ENCODE data around the gene GRIA1.

GRIA1 gene

DNA sequence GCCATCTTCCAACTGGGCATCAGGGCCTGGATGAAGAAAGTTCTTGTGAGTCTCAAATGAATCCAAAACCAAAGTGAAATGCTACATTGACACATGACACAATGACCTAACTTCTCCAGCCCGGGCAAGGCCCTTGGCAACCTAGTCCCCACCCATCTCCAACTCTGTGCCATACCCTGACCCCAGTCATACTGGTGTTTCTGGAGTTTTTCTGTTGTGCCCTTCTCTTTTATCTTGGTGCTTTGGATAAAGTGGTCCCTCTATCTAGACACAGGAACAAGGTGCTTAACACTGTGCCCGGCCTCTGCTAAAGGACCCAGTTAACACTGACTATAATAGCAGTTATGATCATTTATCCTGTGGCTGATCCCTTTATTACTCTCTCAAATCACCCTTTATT is 149.8 kb downstream of the GRIA1 start:
- no peaks in the 10 kb centered on the region for H3K4me1 ChIP-seq (ENCODE audit: low read length)
- H3K9me3 ChIP-seq (replicated peaks; ENCODE audit: insufficient read depth, low read length) = no peaks in the 10 kb centered on the region
- H2AFZ ChIP-seq (ENCODE audit: low read length) = no peak overlapping the region
- no peak overlapping the region for H3K9ac ChIP-seq (ENCODE audit: low read length)
- no peaks in the 10 kb centered on the region for H3K36me3 ChIP-seq (replicated peaks; ENCODE audit: insufficient read depth, low read length)
- H3K4me3 ChIP-seq (ENCODE audit: low read length) = no peak overlapping the region
- H3K79me2 ChIP-seq (ENCODE audit: low read length) = no peaks in the 10 kb centered on the region
- H3F3A ChIP-seq (ENCODE audit: insufficient read depth, low read length) = no peaks in the 10 kb centered on the region
- no peak overlapping the region for H3K4me2 ChIP-seq (ENCODE audit: low read depth, low read length)
- TF ChIP-seq EZH2 (optimal IDR thresholded peaks at IDR 0.05; ENCODE audit: low read depth, low read length) (no peak), EZH2phosphoT487 (IDR thresholded peaks at IDR 0.05; ENCODE audit: low read length) (no peak)
- TF ChIP-seq, protein P1, sequence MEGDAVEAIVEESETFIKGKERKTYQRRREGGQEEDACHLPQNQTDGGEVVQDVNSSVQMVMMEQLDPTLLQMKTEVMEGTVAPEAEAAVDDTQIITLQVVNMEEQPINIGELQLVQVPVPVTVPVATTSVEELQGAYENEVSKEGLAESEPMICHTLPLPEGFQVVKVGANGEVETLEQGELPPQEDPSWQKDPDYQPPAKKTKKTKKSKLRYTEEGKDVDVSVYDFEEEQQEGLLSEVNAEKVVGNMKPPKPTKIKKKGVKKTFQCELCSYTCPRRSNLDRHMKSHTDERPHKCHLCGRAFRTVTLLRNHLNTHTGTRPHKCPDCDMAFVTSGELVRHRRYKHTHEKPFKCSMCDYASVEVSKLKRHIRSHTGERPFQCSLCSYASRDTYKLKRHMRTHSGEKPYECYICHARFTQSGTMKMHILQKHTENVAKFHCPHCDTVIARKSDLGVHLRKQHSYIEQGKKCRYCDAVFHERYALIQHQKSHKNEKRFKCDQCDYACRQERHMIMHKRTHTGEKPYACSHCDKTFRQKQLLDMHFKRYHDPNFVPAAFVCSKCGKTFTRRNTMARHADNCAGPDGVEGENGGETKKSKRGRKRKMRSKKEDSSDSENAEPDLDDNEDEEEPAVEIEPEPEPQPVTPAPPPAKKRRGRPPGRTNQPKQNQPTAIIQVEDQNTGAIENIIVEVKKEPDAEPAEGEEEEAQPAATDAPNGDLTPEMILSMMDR (IDR thresholded peaks at IDR 0.05; ENCODE audit: low read length) = no peak
- no peaks in the 10 kb centered on the region for H3K9me2 ChIP-seq (replicated peaks; ENCODE audit: insufficient read depth, low read length)
- no peaks in the 10 kb centered on the region for H3K27me3 ChIP-seq (replicated peaks; ENCODE audit: insufficient read depth, low read length)
- DNase-seq = no peak
- H3K27ac ChIP-seq (ENCODE audit: low read length) = no peak overlapping the region
- no peaks in the 10 kb centered on the region for H4K20me1 ChIP-seq (ENCODE audit: insufficient read depth, low read length)

DNA sequence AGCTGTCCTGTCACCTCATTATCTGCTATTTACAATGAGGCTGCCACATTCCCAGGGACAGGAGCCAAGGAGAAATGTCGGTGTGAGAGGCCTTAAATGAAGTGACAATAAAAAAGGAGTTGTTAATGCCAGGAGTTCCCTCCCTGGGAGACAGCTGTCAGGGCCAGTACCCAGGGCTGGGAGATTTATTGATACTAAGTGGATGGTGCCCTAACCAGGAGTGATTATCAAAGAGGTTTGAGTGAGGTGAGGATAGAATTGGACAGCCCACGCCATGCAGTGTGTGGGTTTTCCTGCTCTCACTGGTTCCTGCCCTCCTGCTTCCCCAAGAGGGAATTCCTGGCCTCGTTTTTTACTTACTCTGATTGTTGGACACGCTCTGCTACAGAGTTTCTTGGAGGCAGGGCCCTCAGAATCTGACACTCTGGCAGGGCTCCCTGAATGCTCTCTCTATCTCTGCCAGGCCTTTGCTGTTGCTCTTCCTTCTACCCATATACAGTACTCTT is 150.8 kb downstream of the GRIA1 start:
- H4K20me1 ChIP-seq (ENCODE audit: insufficient read depth, low read length) = no peaks in the 10 kb centered on the region
- no peaks in the 10 kb centered on the region for H3F3A ChIP-seq (ENCODE audit: insufficient read depth, low read length)
- H3K36me3 ChIP-seq (replicated peaks; ENCODE audit: insufficient read depth, low read length) = no peaks in the 10 kb centered on the region
- H3K9ac ChIP-seq (ENCODE audit: low read length) = no peak overlapping the region
- no peak for TF ChIP-seq EZH2 (optimal IDR thresholded peaks at IDR 0.05; ENCODE audit: low read depth, low read length)
- TF ChIP-seq, protein P1 (IDR thresholded peaks at IDR 0.05; ENCODE audit: low read length) = no peak
- TF ChIP-seq EZH2phosphoT487 (IDR thresholded peaks at IDR 0.05; ENCODE audit: low read length) = no peak
- H2AFZ ChIP-seq (ENCODE audit: low read length) = no peak overlapping the region
- H3K4me2 ChIP-seq (ENCODE audit: low read depth, low read length) = no peak overlapping the region
- no peak overlapping the region for H3K27ac ChIP-seq (ENCODE audit: low read length)
- no peak overlapping the region for H3K4me3 ChIP-seq (ENCODE audit: low read length)
- no peaks in the 10 kb centered on the region for H3K9me3 ChIP-seq (replicated peaks; ENCODE audit: insufficient read depth, low read length)
- no peaks in the 10 kb centered on the region for H3K9me2 ChIP-seq (replicated peaks; ENCODE audit: insufficient read depth, low read length)
- H3K27me3 ChIP-seq (replicated peaks; ENCODE audit: insufficient read depth, low read length) = no peaks in the 10 kb centered on the region
- H3K79me2 ChIP-seq (ENCODE audit: low read length) = no peaks in the 10 kb centered on the region
- no peak for DNase-seq
- H3K4me1 ChIP-seq (ENCODE audit: low read length) = no peaks in the 10 kb centered on the region

DNA sequence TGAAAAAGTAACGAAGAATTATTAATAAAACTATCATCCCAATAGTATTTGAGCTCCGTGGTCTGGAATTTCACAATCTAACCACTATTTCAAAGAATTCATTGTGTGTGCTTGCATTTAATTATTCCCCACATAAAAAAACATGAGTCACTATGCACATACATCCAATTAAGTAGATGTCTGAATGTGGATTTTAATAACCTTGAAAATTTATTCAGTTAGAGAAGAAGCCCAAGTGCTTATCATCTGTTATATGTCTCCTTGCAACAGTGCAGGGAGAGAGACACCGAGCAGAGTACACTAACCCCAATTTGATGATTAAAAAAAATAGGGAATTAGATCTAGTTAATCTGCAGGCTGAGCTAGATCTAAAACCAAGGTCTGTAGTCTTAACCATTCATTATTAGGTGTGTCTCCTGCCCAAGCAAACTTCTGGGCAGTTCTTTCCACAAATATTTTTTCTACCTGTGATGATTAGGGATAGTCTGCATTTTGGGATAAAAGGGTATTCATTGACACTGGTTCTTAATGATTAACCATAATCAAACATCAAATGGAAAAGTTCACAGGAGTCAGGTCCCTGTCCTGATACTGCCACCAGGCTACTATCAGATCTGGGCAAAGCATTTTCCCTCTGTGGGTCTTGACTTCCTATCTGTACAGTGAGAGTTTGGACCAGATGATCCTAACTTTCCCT is 164.2 kb downstream of the GRIA1 start:
- no peak for TF ChIP-seq EZH2 (optimal IDR thresholded peaks at IDR 0.05; ENCODE audit: low read depth, low read length)
- TF ChIP-seq EZH2phosphoT487 (IDR thresholded peaks at IDR 0.05; ENCODE audit: low read length) = no peak
- TF ChIP-seq, protein P1 (IDR thresholded peaks at IDR 0.05; ENCODE audit: low read length) = no peak
- Histone ChIP-seq H4K20me1 (ENCODE audit: insufficient read depth, low read length) (no peaks in the 10 kb centered on the region), H3K27me3 (replicated peaks; ENCODE audit: insufficient read depth, low read length) (no peaks in the 10 kb centered on the region), H3K36me3 (replicated peaks; ENCODE audit: insufficient read depth, low read length) (no peaks in the 10 kb centered on the region), H3K9ac (ENCODE audit: low read length) (no peak overlapping the region), H3K4me3 (ENCODE audit: low read length) (no peak overlapping the region), H3K9me3 (replicated peaks; ENCODE audit: insufficient read depth, low read length) (no peaks in the 10 kb centered on the region), H3K9me2 (replicated peaks; ENCODE audit: insufficient read depth, low read length) (no peaks in the 10 kb centered on the region), H3K79me2 (ENCODE audit: low read length) (no peaks in the 10 kb centered on the region), H3K27ac (ENCODE audit: low read length) (no peak overlapping the region), H3F3A (ENCODE audit: insufficient read depth, low read length) (no peaks in the 10 kb centered on the region), H2AFZ (ENCODE audit: low read length) (no peak overlapping the region), H3K4me1 (ENCODE audit: low read length) (no peaks in the 10 kb centered on the region), H3K4me2 (ENCODE audit: low read depth, low read length) (no peak overlapping the region)
- no peak for DNase-seq

All from MM.1S (cell line).